ENCODE results near the gene ADAMTSL1.

GRCh38 chr9:18466101-18466500 lies 7.9 kb upstream of the ADAMTSL1 start:
- TF ChIP-seq, protein P1, sequence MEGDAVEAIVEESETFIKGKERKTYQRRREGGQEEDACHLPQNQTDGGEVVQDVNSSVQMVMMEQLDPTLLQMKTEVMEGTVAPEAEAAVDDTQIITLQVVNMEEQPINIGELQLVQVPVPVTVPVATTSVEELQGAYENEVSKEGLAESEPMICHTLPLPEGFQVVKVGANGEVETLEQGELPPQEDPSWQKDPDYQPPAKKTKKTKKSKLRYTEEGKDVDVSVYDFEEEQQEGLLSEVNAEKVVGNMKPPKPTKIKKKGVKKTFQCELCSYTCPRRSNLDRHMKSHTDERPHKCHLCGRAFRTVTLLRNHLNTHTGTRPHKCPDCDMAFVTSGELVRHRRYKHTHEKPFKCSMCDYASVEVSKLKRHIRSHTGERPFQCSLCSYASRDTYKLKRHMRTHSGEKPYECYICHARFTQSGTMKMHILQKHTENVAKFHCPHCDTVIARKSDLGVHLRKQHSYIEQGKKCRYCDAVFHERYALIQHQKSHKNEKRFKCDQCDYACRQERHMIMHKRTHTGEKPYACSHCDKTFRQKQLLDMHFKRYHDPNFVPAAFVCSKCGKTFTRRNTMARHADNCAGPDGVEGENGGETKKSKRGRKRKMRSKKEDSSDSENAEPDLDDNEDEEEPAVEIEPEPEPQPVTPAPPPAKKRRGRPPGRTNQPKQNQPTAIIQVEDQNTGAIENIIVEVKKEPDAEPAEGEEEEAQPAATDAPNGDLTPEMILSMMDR (conservative IDR thresholded peaks at IDR 0.05; ENCODE audit: low read length) = no peak
- TF ChIP-seq EZH2phosphoT487 (IDR thresholded peaks at IDR 0.05; ENCODE audit: borderline replicate concordance, low read depth, low read length) = no peak
